NCI-H2081 (cell line): Measurements from ENCODE around the gene SPTLC1.
"Not testable (repeated sequence)": the region's sequence is repeated elsewhere in the genome, so short reads cannot be mapped to it uniquely, and the experiment has no call there.

Source experiments
- DNase-seq, 2 experiments: peaks; one replicate each; lab custom pipeline; 2025; lab: John Stamatoyannopoulos, UW

The SPTLC1 gene

GRCh38 chr9:92032891-92033290 is 82.3 kb downstream of the SPTLC1 start:
- DNase-seq, result peak in 1 of 2 experiments; percentile 6

GRCh38 chr9:92030367-92030766 is 84.8 kb downstream of the SPTLC1 start:
- no peak for DNase-seq

- no peak for DNase-seq
Observed at GRCh38 chr9:92029553-92029952, 85.7 kb downstream of the SPTLC1 start.

GRCh38 chr9:92026206-92027002 is 88.8 kb downstream of the SPTLC1 start:
- DNase-seq, result no peak

- not testable (repeated sequence) for DNase-seq
Observed at GRCh38 chr9:92021785-92022541, 93.2 kb downstream of the SPTLC1 start.

- no peak for DNase-seq
Observed at GRCh38 chr9:92019658-92020057, 95.6 kb downstream of the SPTLC1 start.

GRCh38 chr9:92010705-92011536 is 104.3 kb downstream of the SPTLC1 start:
- no peak for DNase-seq

GRCh38 chr9:92010253-92010652 is 105.0 kb downstream of the SPTLC1 start:
- DNase-seq, result not testable (repeated sequence)

GRCh38 chr9:92008041-92008440 is 107.2 kb downstream of the SPTLC1 start:
- DNase-seq, result no peak

GRCh38 chr9:92004045-92004392 is 111.2 kb downstream of the SPTLC1 start:
- DNase-seq, result no peak

- DNase-seq, result no peak
Observed at GRCh38 chr9:92003308-92004044, 111.7 kb downstream of the SPTLC1 start.

GRCh38 chr9:92001948-92002347 is 113.3 kb downstream of the SPTLC1 start:
- not testable (repeated sequence) for DNase-seq

GRCh38 chr9:92001244-92001643 is 114.0 kb downstream of the SPTLC1 start:
- DNase-seq, result no peak

- DNase-seq, result no peak
Observed at GRCh38 chr9:91995000-91995655, 120.1 kb downstream of the SPTLC1 start.

GRCh38 chr9:91994422-91994821 is 120.8 kb downstream of the SPTLC1 start:
- DNase-seq, result peak in 1 of 2 experiments; percentile 15

- no peak for DNase-seq
Observed at GRCh38 chr9:91992461-91993041, 122.7 kb downstream of the SPTLC1 start.

GRCh38 chr9:91991721-91992341 is 123.4 kb downstream of the SPTLC1 start:
- no peak for DNase-seq

GRCh38 chr9:91986248-91986647 is 129.0 kb downstream of the SPTLC1 start:
- DNase-seq, result no peak

GRCh38 chr9:91985692-91986091 is 129.5 kb downstream of the SPTLC1 start:
- DNase-seq, result no peak
